K562 (cell line): ENCODE measurements around the gene ESPL1. TPM values are rescaled to one million over a fixed set of nuclear protein-coding genes. Genes with fewer than 3 reads are reported as not detected.
A peak's percentile ranks its signal among the peaks of the same experiment; 100 is the strongest.

Experiments used
- BHLHE40 ChIP-seq: IDR thresholded peaks from 2 replicates; pipeline ENCODE4 v1.6.1; 2011; ENCODE audit warnings: low read length, improper control_type of control experiment
- CLOCK ChIP-seq: fragments of 250-450 bp; sonication (Bioruptor Pico); IDR thresholded peaks from 2 replicates; pipeline ENCODE4 v1.4.0; 2020; ENCODE audit warnings: mild to moderate bottlenecking, moderate library complexity, borderline replicate concordance
- FOXM1 ChIP-seq, 2 experiments: fragments of 450-650 bp in 1 of 2; sonication (generic) in 1 of 2; formaldehyde crosslinking in 1 of 2; IDR thresholded peaks; 2 replicates each; pipeline versions ENCODE4 v1.6.1 to v1.9.0; 2017 to 2022; ENCODE audit warnings: low read depth in 2 of 2, mild to moderate bottlenecking in 2 of 2, missing genetic modification reagents in 1 of 2, moderate library complexity in 1 of 2
- KLF16 ChIP-seq: IDR thresholded peaks from 2 replicates; pipeline ENCODE4 v1.6.1; 2016; ENCODE audit warnings: antibody characterized with exemption
- MEF2A ChIP-seq: IDR thresholded peaks from 2 replicates; pipeline ENCODE4 v1.6.1; 2011; ENCODE audit warnings: low read depth, mild to moderate bottlenecking, low read length, moderate library complexity; ENCODE audit not compliant: control insufficient read depth
- NELFE ChIP-seq: IDR thresholded peaks from 2 replicates; pipeline ENCODE4 v1.6.1; 2011; ENCODE audit warnings: mild to moderate bottlenecking; ENCODE audit not compliant: insufficient read depth, insufficient read length
- NEUROD1 ChIP-seq: fragments of 150-350 bp; IDR thresholded peaks from 2 replicates; pipeline ENCODE4 v1.6.1; 2014; ENCODE audit warnings: borderline replicate concordance, low read length, low read depth; ENCODE audit not compliant: partially characterized antibody
- POLR3G ChIP-seq: IDR thresholded peaks from 2 replicates; pipeline ENCODE4 v1.6.1; 2011; ENCODE audit not compliant: insufficient read length, insufficient replicate concordance; ENCODE audit errors: extremely low read depth
- RBFOX2 ChIP-seq: fragments of 200-400 bp; formaldehyde crosslinking; IDR thresholded peaks from 2 replicates; pipeline ENCODE4 v1.6.1; 2017; ENCODE audit warnings: low read depth, mild to moderate bottlenecking, low read length, moderate library complexity
- TGIF2 ChIP-seq: sonication (generic); formaldehyde crosslinking; IDR thresholded peaks from 2 replicates; pipeline ENCODE4 v1.8.1; 2022; ENCODE audit warnings: mild to moderate bottlenecking, missing genetic modification reagents, moderate library complexity
- XRCC3 ChIP-seq: fragments of 450-650 bp; IDR thresholded peaks from 2 replicates; pipeline ENCODE4 v1.6.1; 2017; ENCODE audit warnings: mild to moderate bottlenecking, moderate library complexity
- YY1 ChIP-seq, 3 experiments: IDR thresholded peaks; 2 replicates each; pipeline ENCODE4 v1.6.1; 2011; ENCODE audit warnings: low read length in 2 of 3, mild to moderate bottlenecking in 2 of 3, moderate library complexity in 2 of 3, borderline replicate concordance in 1 of 3, control low read depth in 1 of 3, low read depth in 1 of 3; ENCODE audit not compliant: insufficient read depth in 3 of 3, insufficient replicate concordance in 2 of 3, control insufficient read depth in 1 of 3, insufficient read length in 1 of 3; ENCODE audit errors: extremely low read depth in 1 of 3
- ZFX ChIP-seq: sonication (generic); formaldehyde crosslinking; IDR thresholded peaks from 2 replicates; pipeline ENCODE4 v1.8.0; 2022; ENCODE audit warnings: mild to moderate bottlenecking, missing genetic modification reagents, moderate library complexity
- ZNF584 ChIP-seq: fragments of 200-800 bp; sonication (Bioruptor generic); IDR thresholded peaks from 2 replicates; pipeline ENCODE4 v1.6.1; 2016; ENCODE audit warnings: low read depth, mild to moderate bottlenecking, missing genetic modification characterization, missing compliant biosample characterization
- ZNF695 ChIP-seq: fragments of 450-650 bp; formaldehyde crosslinking; IDR thresholded peaks from 2 replicates; pipeline ENCODE4 v1.4.0; 2020; ENCODE audit warnings: mild to moderate bottlenecking, moderate library complexity
- polyA plus RNA-seq, 8 experiments: library from polyadenylated mRNA; depleted of rRNA in 4 of 8; stranded (reverse) in 5 of 8; unstranded in 3 of 8; fragments of >200 nt; fragmentation: Nextera tagmentation in 2 of 8; fragmentation: Illumina TruSeq in 1 of 8; extraction: Ambion mirVana in 2 of 8; extraction: Trizol in 1 of 8; gene quantifications; 2 replicates each; pipeline versions ENCODE4 v1.2.1 to v1.2.3, GENCODE V29; 2011 to 2014; ENCODE audit warnings: inconsistent platforms in 1 of 8, missing spikeins in 1 of 8
- total RNA-seq, 7 experiments: library from RNA; depleted of rRNA in 6 of 7; stranded (reverse); fragments of >200 nt in 6 of 7; fragmentation: Illumina TruSeq in 2 of 7; extraction: Trizol in 2 of 7; gene quantifications; 2 replicates each; pipeline versions ENCODE4 v1.2.1 to v1.2.3, GENCODE V29; 2011 to 2021; ENCODE audit warnings: low replicate concordance in 1 of 7
- TF ChIP-seq, protein P1 (sequence below): fragments of 200-800 bp; sonication (Bioruptor generic); IDR thresholded peaks from 2 replicates; pipeline ENCODE4 v1.6.1; 2017; ENCODE audit warnings: missing genetic modification characterization, missing compliant biosample characterization
- TF ChIP-seq, protein P2 (sequence below): fragments of 250-450 bp; sonication (Bioruptor Pico); IDR thresholded peaks from 2 replicates; pipeline ENCODE4 v1.8.0; 2022; ENCODE audit warnings: moderate library complexity, mild to moderate bottlenecking, inconsistent platforms
- TF ChIP-seq, protein P3 (sequence below): sonication (generic); formaldehyde crosslinking; IDR thresholded peaks from 2 replicates; pipeline ENCODE4 v1.8.1; 2023; ENCODE audit warnings: mild to moderate bottlenecking, missing genetic modification reagents

The ESPL1 gene
- total and polyA plus RNA-seq, 9 of the 15 experiments (the other 6 are each of a cell fraction or from before 2014, with no cell fraction given), result 1.2 to 55.0 (median 18.7) TPM

- no peak for TF ChIP-seq CLOCK
- TF ChIP-seq, protein P1, sequence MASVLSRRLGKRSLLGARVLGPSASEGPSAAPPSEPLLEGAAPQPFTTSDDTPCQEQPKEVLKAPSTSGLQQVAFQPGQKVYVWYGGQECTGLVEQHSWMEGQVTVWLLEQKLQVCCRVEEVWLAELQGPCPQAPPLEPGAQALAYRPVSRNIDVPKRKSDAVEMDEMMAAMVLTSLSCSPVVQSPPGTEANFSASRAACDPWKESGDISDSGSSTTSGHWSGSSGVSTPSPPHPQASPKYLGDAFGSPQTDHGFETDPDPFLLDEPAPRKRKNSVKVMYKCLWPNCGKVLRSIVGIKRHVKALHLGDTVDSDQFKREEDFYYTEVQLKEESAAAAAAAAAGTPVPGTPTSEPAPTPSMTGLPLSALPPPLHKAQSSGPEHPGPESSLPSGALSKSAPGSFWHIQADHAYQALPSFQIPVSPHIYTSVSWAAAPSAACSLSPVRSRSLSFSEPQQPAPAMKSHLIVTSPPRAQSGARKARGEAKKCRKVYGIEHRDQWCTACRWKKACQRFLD (CRISPR knock-in tag), result peak; percentile 19; the same call in 1 of the 2 replicates
- no peak for TF ChIP-seq XRCC3
- TF ChIP-seq, protein P2, sequence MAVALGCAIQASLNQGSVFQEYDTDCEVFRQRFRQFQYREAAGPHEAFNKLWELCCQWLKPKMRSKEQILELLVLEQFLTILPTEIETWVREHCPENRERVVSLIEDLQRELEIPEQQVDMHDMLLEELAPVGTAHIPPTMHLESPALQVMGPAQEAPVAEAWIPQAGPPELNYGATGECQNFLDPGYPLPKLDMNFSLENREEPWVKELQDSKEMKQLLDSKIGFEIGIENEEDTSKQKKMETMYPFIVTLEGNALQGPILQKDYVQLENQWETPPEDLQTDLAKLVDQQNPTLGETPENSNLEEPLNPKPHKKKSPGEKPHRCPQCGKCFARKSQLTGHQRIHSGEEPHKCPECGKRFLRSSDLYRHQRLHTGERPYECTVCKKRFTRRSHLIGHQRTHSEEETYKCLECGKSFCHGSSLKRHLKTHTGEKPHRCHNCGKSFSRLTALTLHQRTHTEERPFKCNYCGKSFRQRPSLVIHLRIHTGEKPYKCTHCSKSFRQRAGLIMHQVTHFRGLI (CRISPR knock-in tag), result no peak
- no peak for TF ChIP-seq KLF16
- peak in 1 of 3 experiments; percentile 16 for TF ChIP-seq YY1 (IDR thresholded peaks at IDR 0.05; ENCODE audit: borderline replicate concordance in 1 of 3, control insufficient read depth in 1 of 3, extremely low read depth in 1 of 3, insufficient read depth in 3 of 3, insufficient read length in 1 of 3, insufficient replicate concordance in 2 of 3, low read depth in 1 of 3, low read length in 2 of 3)
- TF ChIP-seq TGIF2 (CRISPR knock-in tag), result no peak
- peak; percentile 46; the same call in 1 of the 2 replicates for TF ChIP-seq BHLHE40
- no peak for TF ChIP-seq ZNF695 (CRISPR knock-in tag)
- TF ChIP-seq, protein P3, sequence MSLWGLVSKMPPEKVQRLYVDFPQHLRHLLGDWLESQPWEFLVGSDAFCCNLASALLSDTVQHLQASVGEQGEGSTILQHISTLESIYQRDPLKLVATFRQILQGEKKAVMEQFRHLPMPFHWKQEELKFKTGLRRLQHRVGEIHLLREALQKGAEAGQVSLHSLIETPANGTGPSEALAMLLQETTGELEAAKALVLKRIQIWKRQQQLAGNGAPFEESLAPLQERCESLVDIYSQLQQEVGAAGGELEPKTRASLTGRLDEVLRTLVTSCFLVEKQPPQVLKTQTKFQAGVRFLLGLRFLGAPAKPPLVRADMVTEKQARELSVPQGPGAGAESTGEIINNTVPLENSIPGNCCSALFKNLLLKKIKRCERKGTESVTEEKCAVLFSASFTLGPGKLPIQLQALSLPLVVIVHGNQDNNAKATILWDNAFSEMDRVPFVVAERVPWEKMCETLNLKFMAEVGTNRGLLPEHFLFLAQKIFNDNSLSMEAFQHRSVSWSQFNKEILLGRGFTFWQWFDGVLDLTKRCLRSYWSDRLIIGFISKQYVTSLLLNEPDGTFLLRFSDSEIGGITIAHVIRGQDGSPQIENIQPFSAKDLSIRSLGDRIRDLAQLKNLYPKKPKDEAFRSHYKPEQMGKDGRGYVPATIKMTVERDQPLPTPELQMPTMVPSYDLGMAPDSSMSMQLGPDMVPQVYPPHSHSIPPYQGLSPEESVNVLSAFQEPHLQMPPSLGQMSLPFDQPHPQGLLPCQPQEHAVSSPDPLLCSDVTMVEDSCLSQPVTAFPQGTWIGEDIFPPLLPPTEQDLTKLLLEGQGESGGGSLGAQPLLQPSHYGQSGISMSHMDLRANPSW (CRISPR knock-in tag), result no peak
- no peak for TF ChIP-seq NEUROD1
- TF ChIP-seq NELFE, result no peak
- no peak for TF ChIP-seq FOXM1 (IDR thresholded peaks at IDR 0.05; ENCODE audit: low read depth)
- no peak for TF ChIP-seq FOXM1 (CRISPR knock-in tag; IDR thresholded peaks at IDR 0.05; ENCODE audit: low read depth)
- no peak for TF ChIP-seq POLR3G
- no peak for TF ChIP-seq MEF2A
- TF ChIP-seq RBFOX2, result no peak
- TF ChIP-seq ZFX (CRISPR knock-in tag), result no peak
- TF ChIP-seq ZNF584, result no peak
These were observed 56.1 kb downstream of the ESPL1 start (continued) for GRCh38 chr12:53324113-53324778.
